Endothelial cell of umbilical vein (primary cell): ENCODE results near the gene RNF133. TPM values are rescaled to one million over a fixed set of nuclear protein-coding genes. Genes with fewer than 3 reads are reported as not detected.

ENCODE experiments used
- BruUV-seq: library from RNA; stranded (reverse); fragments of 400-500 nt; replicated peaks from 2 replicates; lab custom pipeline; 2021; lab: Mats Ljungman, UMichigan
- CTCF ChIA-PET: fragments of 300-600, 350-600 bp; sonication (Branson Sonifier 250); formaldehyde crosslinking; loops from one replicate; lab custom pipeline; 2021; ENCODE audit warnings: antibody characterized with exemption, inconsistent platforms; lab: Charles Lee
- POLR2A ChIA-PET: fragments of 300-600, 350-600 bp; sonication (Branson Sonifier 250); formaldehyde crosslinking; loops from one replicate; lab custom pipeline; 2021; ENCODE audit warnings: antibody characterized with exemption, inconsistent platforms; lab: Charles Lee
- DNase-seq: peaks from one replicate; pipeline ENCODE4 v3.0.0-alpha.2; 2011; ENCODE audit warnings: low read depth, low spot score
- FAIRE-seq: peaks from 2 replicates; lab custom pipeline; 2011; peaks lifted over from hg19 to GRCh38; lab: Jason Lieb, UNC
- H2AFZ ChIP-seq: 2 replicates; pipeline ENCODE4 v1.6.0; 2012; ENCODE audit warnings: low read depth, low read length, control low read depth, inconsistent platforms
- H3K27ac ChIP-seq: 2 replicates; pipeline ENCODE4 v1.5.1; 2011; ENCODE audit warnings: low read depth, mild to moderate bottlenecking, control low read depth, low read length, moderate library complexity; ENCODE audit not compliant: insufficient read depth
- H3K27me3 ChIP-seq, 2 experiments: 2 replicates each; pipeline versions ENCODE4 v1.6.0 to v1.6.1; 2011; ENCODE audit warnings: low read length in 2 of 2, mixed read lengths in 1 of 2; ENCODE audit not compliant: control insufficient read depth in 2 of 2, insufficient read depth in 2 of 2
- H3K36me3 ChIP-seq, 2 experiments: 2 replicates in 1 of 2; 3 replicates in 1 of 2; pipeline ENCODE4 v1.5.1; 2011; ENCODE audit warnings: low read length in 2 of 2, mild to moderate bottlenecking in 1 of 2, moderate library complexity in 1 of 2; ENCODE audit not compliant: control insufficient read depth in 2 of 2, insufficient read depth in 2 of 2; ENCODE audit errors: extremely low read depth in 1 of 2
- H3K4me1 ChIP-seq: 3 replicates; pipeline ENCODE4 v1.5.1; 2011; ENCODE audit warnings: mild to moderate bottlenecking, low read length; ENCODE audit not compliant: control insufficient read depth, insufficient read depth; ENCODE audit errors: extremely low read depth
- H3K4me2 ChIP-seq: 2 replicates; pipeline ENCODE4 v1.6.1; 2011; ENCODE audit warnings: low read length, control low read depth, mixed read lengths; ENCODE audit not compliant: insufficient read depth
- H3K4me3 ChIP-seq, 3 experiments: fragments of 200-600 bp in 1 of 3; sonication (generic), shearing (Covaris generic) in 1 of 3; replicated peaks in 1 of 3; 2 replicates each; pipeline ENCODE4 v1.5.1; 2011 to 2016; ENCODE audit warnings: control low read depth in 3 of 3, low read length in 3 of 3, mild to moderate bottlenecking in 2 of 3, inconsistent platforms in 1 of 3, low read depth in 1 of 3, moderate library complexity in 1 of 3; ENCODE audit not compliant: insufficient read depth in 1 of 3
- H3K79me2 ChIP-seq: 2 replicates; pipeline ENCODE4 v1.6.0; 2012; ENCODE audit warnings: low read length, inconsistent platforms; ENCODE audit not compliant: control insufficient read depth, insufficient read depth
- H3K9ac ChIP-seq: replicated peaks from 2 replicates; pipeline ENCODE3; 2011; ENCODE audit warnings: low read length, control low read depth; ENCODE audit not compliant: insufficient read depth; ENCODE audit errors: extremely low read depth
- H3K9me1 ChIP-seq: replicated peaks from 3 replicates; pipeline ENCODE4 v1.6.0; 2011; ENCODE audit warnings: mild to moderate bottlenecking, low read length; ENCODE audit not compliant: control insufficient read depth, insufficient read depth; ENCODE audit errors: extremely low read depth
- H3K9me3 ChIP-seq: replicated peaks from 2 replicates; pipeline ENCODE4 v1.5.1; 2012; ENCODE audit warnings: low read length, inconsistent platforms; ENCODE audit not compliant: control insufficient read depth, insufficient read depth
- H4K20me1 ChIP-seq: replicated peaks from 2 replicates; pipeline ENCODE3; 2011; ENCODE audit warnings: mild to moderate bottlenecking, low read length; ENCODE audit not compliant: control insufficient read depth, insufficient read depth; ENCODE audit errors: extremely low read depth
- EZH2 ChIP-seq: IDR thresholded peaks from 2 replicates; pipeline ENCODE4 v1.6.1; 2012; ENCODE audit warnings: borderline replicate concordance, low read depth, mild to moderate bottlenecking, moderate library complexity, low read length, inconsistent platforms; ENCODE audit not compliant: severe bottlenecking
- FOS ChIP-seq: IDR thresholded peaks from 2 replicates; pipeline ENCODE4 v1.6.1; 2011; ENCODE audit warnings: mild to moderate bottlenecking, low read length, moderate library complexity, borderline replicate concordance; ENCODE audit not compliant: insufficient read depth
- GATA2 ChIP-seq: IDR thresholded peaks from 2 replicates; pipeline ENCODE4 v1.7.0; 2011; ENCODE audit warnings: low read depth, mild to moderate bottlenecking, moderate library complexity, mixed read lengths, low read length; ENCODE audit not compliant: insufficient read length, insufficient read depth
- JUN ChIP-seq: IDR thresholded peaks from 2 replicates; pipeline ENCODE4 v1.6.1; 2011; ENCODE audit warnings: borderline replicate concordance, low read depth; ENCODE audit not compliant: insufficient read length, insufficient read depth
- MYC ChIP-seq: IDR thresholded peaks from one replicate; pipeline ENCODE4 v1.6.1; 2011; ENCODE audit warnings: mild to moderate bottlenecking, low read depth, low read length
- POLR2A ChIP-seq: IDR thresholded peaks from 2 replicates; pipeline ENCODE4 v1.6.1; 2012; ENCODE audit warnings: low read depth, mild to moderate bottlenecking, control low read depth, low read length
- POLR2AphosphoS5 ChIP-seq: IDR thresholded peaks from 2 replicates; pipeline ENCODE4 v1.6.1; 2012; ENCODE audit warnings: low read depth, mild to moderate bottlenecking, control low read depth, low read length, moderate library complexity; ENCODE audit not compliant: insufficient read depth
- dilution Hi-C: fragments of 300-500 bp; cut with MboI; formaldehyde crosslinking; loops from one replicate; pipeline ENCODE4 v1.15.0; 2019; ENCODE audit warnings: low sequenced_read_pairs; ENCODE audit not compliant: extremely low pct_ligation_motif_present
- intact Hi-C: fragments of 100-400 bp; cut with micrococcal nuclease; formaldehyde crosslinking; loops from one replicate; pipeline ENCODE4 v1.10.0; 2022
- polyA plus RNA-seq, 4 experiments: library from polyadenylated mRNA; depleted of rRNA in 3 of 4; stranded (reverse) in 3 of 4; unstranded in 1 of 4; fragments of >200 nt; gene quantifications; 2 replicates each; pipeline versions ENCODE4 v1.2.1 to v1.2.3, GENCODE V29; 2011 to 2012; ENCODE audit warnings: missing spikeins in 1 of 4
- total RNA-seq: library from RNA; stranded (reverse); gene quantifications from 2 replicates; pipeline ENCODE4 v1.2.3, GENCODE V29; 2021
- TF ChIP-seq, protein P1 (sequence below), 2 donors: IDR thresholded peaks; 1 replicate in 1 of 2; 2 replicates in 1 of 2; pipeline ENCODE4 v1.5.1; 2011; ENCODE audit warnings: low read length in 2 of 2, mild to moderate bottlenecking in 2 of 2, moderate library complexity in 2 of 2, control low read depth in 1 of 2, inconsistent platforms in 1 of 2, low read depth in 1 of 2; ENCODE audit not compliant: insufficient read depth in 1 of 2; ENCODE audit errors: extremely low read depth in 1 of 2
- TF ChIP-seq, protein P2 (sequence below): IDR thresholded peaks from 2 replicates; pipeline ENCODE4 v1.6.1; 2011; ENCODE audit not compliant: insufficient read depth, insufficient read length

RNF133 gene
- total and polyA plus RNA-seq, 2 donors (not counting 3 experiments of a cell fraction or from before 2014, with no cell fraction given): 0.93 TPM; not detected in 1

DNA sequence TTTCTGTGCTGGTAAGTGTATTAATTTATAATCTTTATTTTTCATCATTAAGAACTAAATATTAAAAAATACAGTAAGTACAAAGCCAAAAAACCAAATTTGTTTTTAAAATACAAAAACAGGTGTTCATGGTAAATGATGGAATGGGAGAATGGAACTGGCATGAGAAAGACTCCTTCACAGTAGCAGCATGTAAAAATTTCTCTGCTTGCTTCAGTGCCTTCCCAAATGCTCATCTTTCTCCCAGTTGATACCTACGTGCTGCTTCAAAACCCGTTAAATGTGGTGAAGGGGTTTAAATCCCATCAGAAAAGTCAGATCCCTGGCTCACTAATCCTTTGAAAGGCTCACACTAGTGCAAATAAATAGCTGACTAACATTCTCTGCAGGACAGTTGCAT is 4.2 kb downstream of the RNF133 start:
- no peaks in the 10 kb centered on the region for H3K9me3 ChIP-seq
- no peaks in the 10 kb centered on the region for H3K27me3 ChIP-seq
- no peaks in the 10 kb centered on the region for H3K79me2 ChIP-seq
- H3K4me2 ChIP-seq: no peak overlapping the region
- intact Hi-C loops: no loop called here
- dilution Hi-C loops: no loop called here
- H3K9ac ChIP-seq: no peak overlapping the region
- no peak for FAIRE-seq
- H3K4me3 ChIP-seq: no peak overlapping the region
- H4K20me1 ChIP-seq: no peaks in the 10 kb centered on the region
- POLR2A ChIA-PET: no interaction called here
- no peaks in the 10 kb centered on the region for H3K4me1 ChIP-seq
- no peaks in the 10 kb centered on the region for H3K36me3 ChIP-seq
- no peaks in the 10 kb centered on the region for H3K9me1 ChIP-seq
- no peak overlapping the region for H3K27ac ChIP-seq
- DNase-seq: no peak
- TF ChIP-seq EZH2: no peak
- TF ChIP-seq, protein P1, sequence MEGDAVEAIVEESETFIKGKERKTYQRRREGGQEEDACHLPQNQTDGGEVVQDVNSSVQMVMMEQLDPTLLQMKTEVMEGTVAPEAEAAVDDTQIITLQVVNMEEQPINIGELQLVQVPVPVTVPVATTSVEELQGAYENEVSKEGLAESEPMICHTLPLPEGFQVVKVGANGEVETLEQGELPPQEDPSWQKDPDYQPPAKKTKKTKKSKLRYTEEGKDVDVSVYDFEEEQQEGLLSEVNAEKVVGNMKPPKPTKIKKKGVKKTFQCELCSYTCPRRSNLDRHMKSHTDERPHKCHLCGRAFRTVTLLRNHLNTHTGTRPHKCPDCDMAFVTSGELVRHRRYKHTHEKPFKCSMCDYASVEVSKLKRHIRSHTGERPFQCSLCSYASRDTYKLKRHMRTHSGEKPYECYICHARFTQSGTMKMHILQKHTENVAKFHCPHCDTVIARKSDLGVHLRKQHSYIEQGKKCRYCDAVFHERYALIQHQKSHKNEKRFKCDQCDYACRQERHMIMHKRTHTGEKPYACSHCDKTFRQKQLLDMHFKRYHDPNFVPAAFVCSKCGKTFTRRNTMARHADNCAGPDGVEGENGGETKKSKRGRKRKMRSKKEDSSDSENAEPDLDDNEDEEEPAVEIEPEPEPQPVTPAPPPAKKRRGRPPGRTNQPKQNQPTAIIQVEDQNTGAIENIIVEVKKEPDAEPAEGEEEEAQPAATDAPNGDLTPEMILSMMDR (IDR thresholded peaks at IDR 0.05; ENCODE audit: extremely low read depth in 1 of 2, insufficient read depth in 1 of 2, low read depth in 1 of 2, low read length in 2 of 2): no peak
- no TSS peak for BruUV-seq
- no peak overlapping the region for H2AFZ ChIP-seq
- CTCF ChIA-PET: no interaction called here

DNA sequence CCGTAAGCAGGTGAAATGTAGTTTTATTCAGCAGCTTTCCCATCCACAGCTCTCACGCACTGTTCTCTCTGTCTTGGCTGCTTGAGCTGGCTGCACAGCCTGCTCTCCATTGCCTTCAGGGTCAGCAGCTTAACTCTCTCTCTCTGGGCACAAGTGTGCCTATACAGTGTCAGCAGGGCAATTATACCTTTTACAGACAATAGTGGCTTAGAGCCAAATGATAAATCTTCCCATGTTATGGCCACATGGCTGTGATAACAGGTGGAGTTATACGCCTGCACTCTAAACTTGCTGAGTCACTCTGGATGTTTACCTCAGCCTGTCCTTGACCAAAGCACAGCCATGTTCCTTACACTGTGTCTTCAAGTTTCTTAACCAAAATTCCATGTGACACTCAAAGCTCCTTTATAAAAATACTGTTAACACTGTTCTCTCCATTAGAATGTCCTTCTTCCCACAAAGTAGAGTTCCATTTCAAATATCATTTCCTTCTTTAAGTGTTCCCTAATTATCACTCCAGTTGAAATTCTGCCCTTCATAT is 6.1 kb downstream of the RNF133 start:
- H3K79me2 ChIP-seq: no peaks in the 10 kb centered on the region
- H3K27ac ChIP-seq: no peak overlapping the region
- no peaks in the 10 kb centered on the region for H4K20me1 ChIP-seq
- H3K4me3 ChIP-seq: no peak overlapping the region
- ChIA-PET POLR2A (no interaction called here), CTCF (interaction anchor here (1.1 kb wide), 1 partner anchor 10 kb away, joined by 3 read pairs; the partner anchor contains the start of gene RNF148)
- intact Hi-C loops (no loop called here), dilution Hi-C loops (no loop called here)
- no peaks in the 10 kb centered on the region for H3K9me3 ChIP-seq
- no peaks in the 10 kb centered on the region for H3K36me3 ChIP-seq
- FAIRE-seq (no peak), DNase-seq (no peak)
- BruUV-seq: no TSS peak
- H3K9me1 ChIP-seq: no peaks in the 10 kb centered on the region
- no peaks in the 10 kb centered on the region for H3K4me1 ChIP-seq
- H3K4me2 ChIP-seq: no peak overlapping the region
- no peaks in the 10 kb centered on the region for H3K27me3 ChIP-seq
- TF ChIP-seq POLR2A (no peak), JUN (no peak), GATA2 (no peak), MYC (no peak), FOS (no peak), POLR2AphosphoS5 (no peak), EZH2 (no peak)
- TF ChIP-seq, protein P1 (IDR thresholded peaks at IDR 0.05; ENCODE audit: extremely low read depth in 1 of 2, insufficient read depth in 1 of 2, low read depth in 1 of 2, low read length in 2 of 2): no peak
- TF ChIP-seq, protein P2, sequence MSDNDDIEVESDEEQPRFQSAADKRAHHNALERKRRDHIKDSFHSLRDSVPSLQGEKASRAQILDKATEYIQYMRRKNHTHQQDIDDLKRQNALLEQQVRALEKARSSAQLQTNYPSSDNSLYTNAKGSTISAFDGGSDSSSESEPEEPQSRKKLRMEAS: no peak
- H2AFZ ChIP-seq: no peak overlapping the region
- H3K9ac ChIP-seq: no peak overlapping the region
